Activated CD8-positive, alpha-beta T cell treated with anti-CD3 and anti-CD28 coated beads, Interleukin-2, amount 10 ng/mL, durations not matched to agents 7 days and 5 days (primary cell): ENCODE data around the gene RPL31. TPM values are rescaled to one million over a fixed set of nuclear protein-coding genes. Genes with fewer than 3 reads are reported as not detected.

ENCODE experiments used
- ATAC-seq: fragments of 150-1000 bp; cut with Tn5 transposase; one replicate; pipeline ENCODE4 v1.10.0; 2021; ENCODE audit warnings: moderate library complexity
- CTCF ChIA-PET: fragments of 350-600 bp; sonication (Branson Sonifier 250); formaldehyde crosslinking; loops from one replicate; lab custom pipeline; 2021; ENCODE audit warnings: antibody characterized with exemption; lab: Charles Lee
- POLR2A ChIA-PET: fragments of 350-600 bp; sonication (Branson Sonifier 250); formaldehyde crosslinking; loops from one replicate; lab custom pipeline; 2021; ENCODE audit warnings: antibody characterized with exemption; lab: Charles Lee
- DNase-seq: peaks from one replicate; pipeline ENCODE4 v3.0.0-alpha.2; 2020
- H3K27ac Mint-ChIP-seq: one replicate; pipeline ENCODE4 v1.8.0; 2021; ENCODE audit warnings: mild to moderate bottlenecking, mixed read lengths
- H3K27me3 Mint-ChIP-seq: one replicate; pipeline ENCODE4 v1.8.0; 2021; ENCODE audit warnings: low read depth, mixed read lengths
- H3K36me3 Mint-ChIP-seq: one replicate; pipeline ENCODE4 v1.8.0; 2021; ENCODE audit warnings: low read depth, mixed read lengths
- H3K4me1 Mint-ChIP-seq: one replicate; pipeline ENCODE4 v1.8.0; 2021; ENCODE audit warnings: low read depth, mixed read lengths
- H3K4me3 Mint-ChIP-seq: one replicate; pipeline ENCODE4 v1.8.0; 2021; ENCODE audit warnings: mild to moderate bottlenecking, mixed read lengths
- H3K9me3 Mint-ChIP-seq: one replicate; pipeline ENCODE4 v1.8.0; 2022; ENCODE audit warnings: mixed read lengths; ENCODE audit not compliant: insufficient read depth
- total RNA-seq, 2 experiments: library from RNA; stranded (reverse); gene quantifications; one replicate each; pipeline ENCODE4 v1.2.3, GENCODE V29; 2021

The RPL31 gene
- total RNA-seq, 2 experiments from 2014 or later, result 1,300 to 1,339 TPM

GRCh38 chr2:101032084-101032776, 30.1 kb downstream of the RPL31 start:
- CTCF ChIA-PET, result interaction anchor here (1.6 to 2.4 kb wide), 2 partner anchors 173 to 438 kb away, joined by 3 to 11 read pairs; no protein-coding TSS in a partner anchor
- Mint-ChIP-seq H3K27me3 (peaks cover 6% of the 10 kb centered on the region), H3K36me3 (no peaks in the 10 kb centered on the region), H3K4me1 (no peaks in the 10 kb centered on the region), H3K4me3 (no peak overlapping the region), H3K27ac (no peak overlapping the region), H3K9me3 (no peaks in the 10 kb centered on the region)
- POLR2A ChIA-PET, result no interaction called here
- no peak for DNase-seq
- no peak for ATAC-seq

- POLR2A ChIA-PET, result no interaction called here
- DNase-seq (no peak), ATAC-seq (no peak)
- CTCF ChIA-PET, result interaction anchor here (0.7 to 4.7 kb wide), 12 partner anchors 14 to 352 kb away, joined by 3 to 45 read pairs (median 4); partner anchors contain the start of gene CNOT11
- H3K27me3 Mint-ChIP-seq, result no peaks in the 10 kb centered on the region
- H3K4me1 Mint-ChIP-seq, result peaks cover 5% of the 10 kb centered on the region
- H3K36me3 Mint-ChIP-seq, result no peaks in the 10 kb centered on the region
- H3K4me3 Mint-ChIP-seq, result no peak overlapping the region
- H3K27ac Mint-ChIP-seq, result no peak overlapping the region
- no peaks in the 10 kb centered on the region for H3K9me3 Mint-ChIP-seq
Observed at GRCh38 chr2:101036562-101036961, 34.5 kb downstream of the RPL31 start.

GRCh38 chr2:101037161-101037755, 35.2 kb downstream of the RPL31 start:
- POLR2A ChIA-PET, result no interaction called here
- CTCF ChIA-PET, result interaction anchor here (0.7 to 4.7 kb wide), 10 partner anchors 25 to 351 kb away, joined by 3 to 45 read pairs (median 4); partner anchors contain the start of gene CNOT11
- H3K27me3 Mint-ChIP-seq, result no peaks in the 10 kb centered on the region
- H3K4me1 Mint-ChIP-seq, result peaks cover 5% of the 10 kb centered on the region
- no peaks in the 10 kb centered on the region for H3K36me3 Mint-ChIP-seq
- ATAC-seq, result no peak
- H3K9me3 Mint-ChIP-seq, result no peaks in the 10 kb centered on the region
- H3K4me3 Mint-ChIP-seq, result no peak overlapping the region
- DNase-seq, result no peak
- no peak overlapping the region for H3K27ac Mint-ChIP-seq

- POLR2A ChIA-PET, result interaction anchor here (1.5 kb wide), 1 partner anchor 215 kb away, joined by 3 read pairs; no protein-coding TSS in a partner anchor
- Mint-ChIP-seq H3K27ac (no peak overlapping the region), H3K36me3 (no peaks in the 10 kb centered on the region), H3K9me3 (no peaks in the 10 kb centered on the region), H3K27me3 (no peaks in the 10 kb centered on the region), H3K4me3 (no peak overlapping the region), H3K4me1 (peaks cover 5% of the 10 kb centered on the region)
- ATAC-seq (no peak), DNase-seq (no peak)
- CTCF ChIA-PET, result interaction anchor here (4.7 kb wide), 1 partner anchor 167 kb away, joined by 45 read pairs; no protein-coding TSS in a partner anchor
Observed at GRCh38 chr2:101038455-101039255, 36.6 kb downstream of the RPL31 start.

- Mint-ChIP-seq H3K4me1 (peaks cover 5% of the 10 kb centered on the region), H3K4me3 (no peak overlapping the region), H3K9me3 (no peaks in the 10 kb centered on the region), H3K36me3 (no peaks in the 10 kb centered on the region), H3K27ac (no peak overlapping the region), H3K27me3 (no peaks in the 10 kb centered on the region)
- POLR2A ChIA-PET, result interaction anchor here (1.5 kb wide), 1 partner anchor 213 kb away, joined by 3 read pairs; no protein-coding TSS in a partner anchor
- DNase-seq, result no peak
- no peak for ATAC-seq
- CTCF ChIA-PET, result interaction anchor here (1.6 kb wide), 1 partner anchor 165 kb away, joined by 6 read pairs; no protein-coding TSS in a partner anchor
Observed at GRCh38 chr2:101040072-101040471, 38.0 kb downstream of the RPL31 start.

- ChIA-PET POLR2A (no interaction called here), CTCF (interaction anchor here (1.6 kb wide), 1 partner anchor 165 kb away, joined by 6 read pairs; no protein-coding TSS in a partner anchor)
- peaks cover 5% of the 10 kb centered on the region for H3K4me1 Mint-ChIP-seq
Observed at GRCh38 chr2:101040761-101041160, 38.7 kb downstream of the RPL31 start.

GRCh38 chr2:101041413-101041812, 39.3 kb downstream of the RPL31 start:
- Mint-ChIP-seq H3K4me3 (no peak overlapping the region), H3K4me1 (peaks cover 5% of the 10 kb centered on the region), H3K27ac (no peak overlapping the region), H3K36me3 (no peaks in the 10 kb centered on the region), H3K27me3 (peaks cover 3% of the 10 kb centered on the region), H3K9me3 (no peaks in the 10 kb centered on the region)
- POLR2A ChIA-PET, result no interaction called here
- no peak for DNase-seq
- CTCF ChIA-PET, result no interaction called here
- no peak for ATAC-seq

More at GRCh38 chr2:101040761-101041160, 38.7 kb downstream of the RPL31 start:
- Mint-ChIP-seq H3K27me3 (peaks cover 3% of the 10 kb centered on the region), H3K4me3 (no peak overlapping the region), H3K27ac (no peak overlapping the region), H3K36me3 (no peaks in the 10 kb centered on the region), H3K9me3 (no peaks in the 10 kb centered on the region)
- no peak for ATAC-seq
- DNase-seq, result no peak

GRCh38 chr2:101045330-101045729, 43.2 kb downstream of the RPL31 start:
- no peaks in the 10 kb centered on the region for H3K9me3 Mint-ChIP-seq
- ChIA-PET POLR2A (no interaction called here), CTCF (interaction anchor here (1.2 kb wide), 1 partner anchor 18 kb away, joined by 3 read pairs; no protein-coding TSS in a partner anchor)
- H3K4me3 Mint-ChIP-seq, result no peak overlapping the region
- DNase-seq (no peak), ATAC-seq (no peak)
- H3K27me3 Mint-ChIP-seq, result peaks cover 3% of the 10 kb centered on the region
- no peaks in the 10 kb centered on the region for H3K36me3 Mint-ChIP-seq
- H3K4me1 Mint-ChIP-seq, result no peaks in the 10 kb centered on the region
- H3K27ac Mint-ChIP-seq, result no peak overlapping the region

GRCh38 chr2:101047075-101047766, 45.1 kb downstream of the RPL31 start:
- ChIA-PET CTCF (interaction anchor here (1.3 kb wide), 1 partner anchor 158 kb away, joined by 3 read pairs; no protein-coding TSS in a partner anchor), POLR2A (no interaction called here)
- Mint-ChIP-seq H3K36me3 (no peaks in the 10 kb centered on the region), H3K27me3 (peaks cover 3% of the 10 kb centered on the region), H3K4me3 (no peak overlapping the region), H3K27ac (no peak overlapping the region), H3K9me3 (no peaks in the 10 kb centered on the region), H3K4me1 (no peaks in the 10 kb centered on the region)
- ATAC-seq (no peak), DNase-seq (no peak)

- Mint-ChIP-seq H3K27ac (no peak overlapping the region), H3K27me3 (peaks cover 3% of the 10 kb centered on the region), H3K9me3 (no peaks in the 10 kb centered on the region), H3K36me3 (no peaks in the 10 kb centered on the region), H3K4me1 (no peaks in the 10 kb centered on the region), H3K4me3 (no peak overlapping the region)
- DNase-seq, result no peak
- CTCF ChIA-PET, result interaction anchor here (1.3 kb wide), 1 partner anchor 157 kb away, joined by 3 read pairs; no protein-coding TSS in a partner anchor
- POLR2A ChIA-PET, result no interaction called here
- no peak for ATAC-seq
Observed at GRCh38 chr2:101047774-101048173, 45.7 kb downstream of the RPL31 start.

GRCh38 chr2:101048756-101049155, 46.7 kb downstream of the RPL31 start:
- no peaks in the 10 kb centered on the region for H3K4me1 Mint-ChIP-seq
- ChIA-PET POLR2A (no interaction called here), CTCF (interaction anchor here (1.3 kb wide), 1 partner anchor 157 kb away, joined by 3 read pairs; no protein-coding TSS in a partner anchor)
- H3K4me3 Mint-ChIP-seq, result no peak overlapping the region
- no peaks in the 10 kb centered on the region for H3K36me3 Mint-ChIP-seq
- no peak overlapping the region for H3K27ac Mint-ChIP-seq
- ATAC-seq (no peak), DNase-seq (no peak)
- no peaks in the 10 kb centered on the region for H3K9me3 Mint-ChIP-seq
- peaks cover 3% of the 10 kb centered on the region for H3K27me3 Mint-ChIP-seq
